Measurements from ENCODE around the gene SCN2A. TPM values are rescaled to one million over a fixed set of nuclear protein-coding genes. Genes with fewer than 3 reads are reported as not detected.
"Not testable (repeated sequence)": the region's sequence is repeated elsewhere in the genome, so short reads cannot be mapped to it uniquely, and the experiment has no call there.

The SCN2A gene
- total RNA-seq, 2 donors from 2014 or later = 0.12 TPM; not detected in 1

DNA sequence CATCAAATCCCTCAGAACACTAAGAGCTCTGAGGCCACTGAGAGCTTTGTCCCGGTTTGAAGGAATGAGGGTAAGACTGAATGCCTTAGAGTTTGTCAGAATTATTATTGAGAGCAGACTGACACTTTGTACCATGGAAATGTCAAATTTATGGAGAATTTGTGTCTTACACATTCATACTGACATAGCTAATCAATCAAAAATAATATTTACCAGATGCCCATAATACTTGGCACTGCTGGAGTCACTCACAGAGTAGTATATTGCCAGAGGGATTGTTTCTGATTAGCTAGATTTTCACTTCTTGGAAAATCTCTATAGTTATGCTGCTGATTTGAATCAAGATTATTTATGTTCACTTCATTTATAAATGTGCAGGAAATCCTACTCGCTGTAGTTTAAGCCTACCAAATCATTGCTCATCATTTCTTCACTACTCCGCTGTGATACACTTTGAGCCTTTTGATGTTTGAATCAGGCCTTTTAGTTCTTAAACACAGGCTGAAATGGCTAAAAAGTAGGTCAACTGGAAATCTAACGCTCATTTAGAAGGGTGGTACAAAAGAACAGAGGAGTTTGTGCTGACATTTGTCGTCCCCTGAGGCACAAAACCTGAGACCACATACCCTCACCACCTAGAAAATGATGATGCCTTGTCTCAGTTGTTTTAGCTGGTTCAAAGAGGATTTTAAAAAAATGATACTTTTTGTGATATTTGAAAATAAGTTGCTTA, 134.2 kb downstream of the SCN2A start:
- H3K36me3 Mint-ChIP-seq (ENCODE audit: insufficient read depth in 2 of 2) = no peaks in the 10 kb centered on the region
- no peak overlapping the region for H3K27ac Mint-ChIP-seq
- no peak for DNase-seq
- no peak for ATAC-seq (replicated peaks in 1 of 2)
- H3K27me3 Mint-ChIP-seq (ENCODE audit: low read depth) = no peaks in the 10 kb centered on the region
- no peaks in the 10 kb centered on the region for H3K9me3 Mint-ChIP-seq
- no peak overlapping the region for H3K4me3 Mint-ChIP-seq
- H3K4me1 Mint-ChIP-seq (ENCODE audit: low read depth) = no peaks in the 10 kb centered on the region

DNA sequence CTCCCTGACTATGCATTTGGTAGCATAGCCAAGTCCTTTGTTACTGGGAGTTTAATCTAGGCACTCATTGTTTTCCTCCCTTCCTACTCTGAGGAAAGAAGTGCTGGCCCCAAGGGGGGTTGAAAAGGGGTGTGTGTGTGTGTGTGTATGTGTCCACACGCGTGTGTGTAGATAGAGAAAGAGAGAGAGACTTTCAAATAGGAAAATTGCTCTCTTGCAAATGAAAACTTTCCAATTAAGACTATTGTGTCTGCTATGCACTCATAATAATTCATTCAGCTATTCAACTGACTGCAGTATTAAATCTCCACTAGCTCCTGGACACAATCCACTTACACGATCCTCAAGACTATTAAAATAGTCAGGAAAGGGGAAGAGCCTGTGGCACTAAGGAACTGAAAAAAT, 137.4 kb downstream of the SCN2A start:
- H3K27ac Mint-ChIP-seq = no peak overlapping the region
- no peaks in the 10 kb centered on the region for H3K4me1 Mint-ChIP-seq (ENCODE audit: low read depth)
- H3K27me3 Mint-ChIP-seq (ENCODE audit: low read depth) = no peaks in the 10 kb centered on the region
- no peak for DNase-seq
- no peak for ATAC-seq (replicated peaks in 1 of 2)
- no peaks in the 10 kb centered on the region for H3K9me3 Mint-ChIP-seq
- no peaks in the 10 kb centered on the region for H3K36me3 Mint-ChIP-seq (ENCODE audit: insufficient read depth in 2 of 2)
- no peak overlapping the region for H3K4me3 Mint-ChIP-seq

DNA sequence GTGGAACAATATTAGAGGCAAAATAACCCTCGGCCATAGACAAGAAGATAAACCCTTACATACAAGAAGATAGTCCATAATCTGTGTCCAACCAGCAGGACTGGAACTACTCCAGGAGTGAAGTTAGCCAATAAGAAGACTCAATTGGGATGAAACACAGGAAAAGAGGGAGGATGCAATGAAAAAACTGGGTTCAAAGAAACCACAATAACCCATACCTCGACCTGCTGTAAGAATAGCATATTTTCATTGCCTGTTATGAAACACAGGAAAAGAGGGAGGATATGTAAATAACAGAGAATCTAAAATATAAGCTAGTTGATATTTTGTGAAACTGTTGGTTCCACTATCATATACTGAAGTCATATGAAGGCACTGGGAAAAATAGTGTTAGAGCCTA, 143.1 kb downstream of the SCN2A start:
- Mint-ChIP-seq H3K4me1 (ENCODE audit: low read depth) (no peaks in the 10 kb centered on the region), H3K36me3 (ENCODE audit: insufficient read depth in 2 of 2) (no peaks in the 10 kb centered on the region), H3K4me3 (no peak overlapping the region), H3K27ac (no peak overlapping the region), H3K9me3 (no peaks in the 10 kb centered on the region), H3K27me3 (ENCODE audit: low read depth) (peaks cover 10% of the 10 kb centered on the region)
- ATAC-seq (replicated peaks in 1 of 2) (no peak), DNase-seq (no peak)

DNA sequence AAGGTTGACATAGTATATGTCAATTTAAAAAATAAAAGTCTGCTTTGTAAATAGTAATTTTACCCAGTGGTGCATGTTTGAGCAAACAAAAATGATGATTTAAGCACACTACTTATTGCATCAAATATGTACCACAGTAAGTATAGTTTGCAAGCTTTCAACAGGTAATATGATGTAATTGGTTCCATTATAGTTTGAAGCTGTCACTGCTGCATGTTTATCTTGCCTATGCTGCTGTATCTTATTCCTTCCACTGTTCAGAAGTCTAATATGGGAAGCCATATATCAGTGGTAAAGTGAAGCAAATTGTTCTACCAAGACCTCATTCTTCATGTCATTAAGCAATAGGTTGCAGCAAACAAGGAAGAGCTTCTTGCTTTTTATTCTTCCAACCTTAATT, 151.7 kb downstream of the SCN2A start:
- DNase-seq = no peak
- H3K4me3 Mint-ChIP-seq = no peak overlapping the region
- peaks cover 5% of the 10 kb centered on the region for H3K27me3 Mint-ChIP-seq (ENCODE audit: low read depth)
- H3K27ac Mint-ChIP-seq = no peak overlapping the region
- no peaks in the 10 kb centered on the region for H3K36me3 Mint-ChIP-seq (ENCODE audit: insufficient read depth in 2 of 2)
- H3K4me1 Mint-ChIP-seq (ENCODE audit: low read depth) = peaks cover 5% of the 10 kb centered on the region
- H3K9me3 Mint-ChIP-seq = no peaks in the 10 kb centered on the region
- ATAC-seq (replicated peaks in 1 of 2) = no peak

DNA sequence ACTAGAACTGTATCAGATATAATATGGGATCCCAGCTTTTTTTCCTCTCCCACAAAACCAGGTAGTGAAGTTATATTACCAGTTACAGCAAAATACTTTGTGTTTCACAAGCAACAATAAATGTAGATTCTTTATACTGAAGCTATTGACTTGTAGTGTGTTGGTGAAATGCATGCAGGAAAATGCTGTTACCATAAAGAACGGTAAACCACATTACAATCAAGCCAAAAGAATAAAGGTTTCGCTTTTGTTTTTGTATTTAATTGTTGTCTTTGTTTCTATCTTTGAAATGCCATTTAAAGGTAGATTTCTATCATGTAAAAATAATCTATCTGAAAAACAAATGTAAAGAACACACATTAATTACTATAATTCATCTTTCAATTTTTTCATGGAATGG, 152.6 kb downstream of the SCN2A start:
- no peak overlapping the region for H3K4me3 Mint-ChIP-seq

DNA sequence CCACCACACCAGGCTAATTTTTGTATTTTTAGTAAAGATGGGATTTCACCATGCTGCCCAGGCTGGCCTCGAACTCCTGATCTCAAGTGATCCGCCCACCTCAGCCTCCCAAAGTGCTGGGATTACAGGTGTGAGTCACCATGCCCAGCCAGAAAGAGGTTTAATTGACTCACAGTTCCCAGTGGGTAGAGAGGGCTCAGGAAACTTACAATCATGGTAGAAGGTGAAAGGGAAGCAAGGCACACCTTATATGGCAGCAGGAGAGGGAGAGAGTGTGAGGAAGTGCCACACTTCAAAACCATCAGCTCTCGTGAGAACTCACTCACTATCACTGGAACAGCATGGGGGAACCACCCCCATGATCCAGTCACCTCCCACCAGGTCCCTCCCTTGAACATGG, 159.4 kb downstream of the SCN2A start:
- peak in 1 of 2 donors; percentile 1 for DNase-seq

More for the DNA sequence above, 152.6 kb downstream of the SCN2A start:
- H3K27ac Mint-ChIP-seq = no peak overlapping the region
- H3K27me3 Mint-ChIP-seq (ENCODE audit: low read depth) = peaks cover 5% of the 10 kb centered on the region
- H3K36me3 Mint-ChIP-seq (ENCODE audit: insufficient read depth in 2 of 2) = no peaks in the 10 kb centered on the region
- no peak for ATAC-seq (replicated peaks in 1 of 2)
- no peak for DNase-seq
- no peaks in the 10 kb centered on the region for H3K9me3 Mint-ChIP-seq
- H3K4me1 Mint-ChIP-seq (ENCODE audit: low read depth) = peaks cover 5% of the 10 kb centered on the region

DNA sequence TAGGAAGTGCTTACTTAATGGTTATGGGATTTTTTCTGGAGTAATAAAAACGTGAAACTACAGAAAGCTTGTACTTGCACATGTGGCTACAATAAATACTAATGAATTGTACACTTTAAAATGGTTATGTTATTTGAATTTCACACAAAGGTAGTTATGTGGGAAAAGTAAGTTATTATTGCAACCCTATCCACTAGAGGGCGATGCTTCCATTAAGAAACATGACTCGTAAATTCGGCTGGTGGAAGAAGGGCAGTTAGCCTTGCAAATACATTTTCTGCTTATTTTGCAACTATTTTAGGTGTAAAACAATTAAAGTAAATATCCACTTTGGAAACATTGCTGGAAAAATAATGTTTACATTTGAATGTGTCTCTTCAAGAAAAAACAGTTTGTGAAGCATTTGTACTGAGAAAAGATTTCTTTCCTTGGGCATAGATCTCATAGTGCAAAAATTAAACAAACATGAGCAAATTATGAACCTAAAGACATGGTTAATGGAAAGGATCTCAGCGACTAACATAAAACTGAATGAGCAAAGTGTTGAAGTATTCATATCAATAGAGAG, 162.2 kb downstream of the SCN2A start:
- ATAC-seq (replicated peaks in 1 of 2) = no peak
- peak; percentile 9 to 27 for DNase-seq
- Mint-ChIP-seq H3K27ac (no peak overlapping the region), H3K27me3 (ENCODE audit: low read depth) (peaks cover 6% of the 10 kb centered on the region), H3K9me3 (no peaks in the 10 kb centered on the region), H3K4me3 (no peak overlapping the region), H3K36me3 (ENCODE audit: insufficient read depth in 2 of 2) (no peaks in the 10 kb centered on the region), H3K4me1 (ENCODE audit: low read depth) (peaks cover 5% of the 10 kb centered on the region)

More for the DNA sequence above, 159.4 kb downstream of the SCN2A start:
- H3K4me3 Mint-ChIP-seq; H3K4me1 Mint-ChIP-seq (ENCODE audit: low read depth); H3K36me3 Mint-ChIP-seq (ENCODE audit: insufficient read depth in 2 of 2); H3K9me3 Mint-ChIP-seq; H3K27ac Mint-ChIP-seq: not testable (repeated sequence)
- ATAC-seq (replicated peaks in 1 of 2) = peak; percentile 51 to 63
- peaks cover 11% of the 10 kb centered on the region for H3K27me3 Mint-ChIP-seq (ENCODE audit: low read depth)

DNA sequence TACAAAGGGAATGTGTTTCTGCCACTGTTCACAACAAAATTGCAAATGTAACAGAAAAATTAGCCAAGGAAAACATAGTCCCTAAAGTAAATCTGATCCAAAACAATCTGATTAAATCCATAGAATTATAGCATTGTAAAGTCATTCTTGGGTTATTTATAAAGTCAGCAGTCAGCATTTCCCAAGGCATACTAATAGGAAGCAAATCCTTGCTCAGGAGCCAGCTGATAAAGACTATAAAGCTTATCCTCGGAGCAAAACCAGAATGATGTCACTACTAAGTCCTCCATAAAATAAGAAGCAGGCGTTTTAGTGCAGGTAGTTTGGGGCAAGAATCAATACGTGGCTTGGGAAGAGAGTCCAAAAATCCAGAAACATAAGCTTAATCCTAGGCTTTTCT, 162.9 kb downstream of the SCN2A start:
- Mint-ChIP-seq H3K9me3 (no peaks in the 10 kb centered on the region), H3K4me3 (no peak overlapping the region), H3K4me1 (ENCODE audit: low read depth) (peaks cover 5% of the 10 kb centered on the region), H3K27ac (no peak overlapping the region), H3K27me3 (ENCODE audit: low read depth) (peaks cover 6% of the 10 kb centered on the region), H3K36me3 (ENCODE audit: insufficient read depth in 2 of 2) (no peaks in the 10 kb centered on the region)
- DNase-seq (no peak), ATAC-seq (replicated peaks in 1 of 2) (no peak)

DNA sequence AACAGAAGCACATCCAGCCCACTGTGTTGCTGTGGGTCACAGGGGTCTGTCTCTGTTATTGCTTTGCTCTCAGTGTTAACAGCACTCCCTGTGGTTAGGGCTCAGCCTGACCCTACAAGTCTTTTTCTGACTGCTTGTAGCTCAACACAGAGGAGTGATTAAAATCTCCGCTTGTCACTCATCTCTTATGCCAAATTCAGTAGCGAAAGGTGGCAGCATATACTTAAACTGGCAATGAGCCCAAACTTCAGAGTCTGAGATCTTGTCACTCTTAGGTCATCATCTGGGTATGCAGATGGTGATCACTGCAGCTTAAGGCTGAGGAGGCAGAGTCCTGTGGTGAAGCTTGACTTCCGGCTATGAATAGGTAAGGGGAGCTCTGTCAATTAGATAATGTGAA, 167.0 kb downstream of the SCN2A start:
- Mint-ChIP-seq H3K27ac (no peak overlapping the region), H3K4me3 (no peak overlapping the region), H3K9me3 (no peaks in the 10 kb centered on the region), H3K27me3 (ENCODE audit: low read depth) (peaks cover 6% of the 10 kb centered on the region), H3K36me3 (ENCODE audit: insufficient read depth in 2 of 2) (no peaks in the 10 kb centered on the region), H3K4me1 (ENCODE audit: low read depth) (no peaks in the 10 kb centered on the region)
- peak in 1 of 2 donors; percentile 25 for ATAC-seq (replicated peaks in 1 of 2)
- DNase-seq = no peak

DNA sequence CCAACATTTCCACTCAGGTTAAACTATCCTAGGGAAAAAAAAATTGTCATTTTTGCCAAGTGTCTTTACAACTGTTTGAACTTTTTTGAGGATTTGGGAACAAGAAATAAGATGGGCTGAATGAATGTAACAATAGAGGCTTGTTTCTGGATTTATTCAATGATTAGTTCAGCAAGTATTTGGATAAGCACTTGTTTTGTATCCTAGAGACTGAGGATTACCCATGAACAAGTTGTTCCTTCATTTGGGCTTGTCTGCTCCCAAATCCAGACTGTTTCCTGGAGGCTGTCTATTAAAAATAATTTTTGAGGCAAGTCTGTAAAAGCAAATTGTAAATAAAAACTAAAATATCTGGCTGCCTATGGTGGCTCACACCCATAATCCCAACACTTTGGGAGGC, 168.3 kb downstream of the SCN2A start:
- no peak for DNase-seq
- Mint-ChIP-seq H3K27me3 (ENCODE audit: low read depth) (no peaks in the 10 kb centered on the region), H3K4me1 (ENCODE audit: low read depth) (no peaks in the 10 kb centered on the region), H3K4me3 (no peak overlapping the region), H3K27ac (no peak overlapping the region), H3K36me3 (ENCODE audit: insufficient read depth in 2 of 2) (no peaks in the 10 kb centered on the region), H3K9me3 (no peaks in the 10 kb centered on the region)
- no peak for ATAC-seq (replicated peaks in 1 of 2)

DNA sequence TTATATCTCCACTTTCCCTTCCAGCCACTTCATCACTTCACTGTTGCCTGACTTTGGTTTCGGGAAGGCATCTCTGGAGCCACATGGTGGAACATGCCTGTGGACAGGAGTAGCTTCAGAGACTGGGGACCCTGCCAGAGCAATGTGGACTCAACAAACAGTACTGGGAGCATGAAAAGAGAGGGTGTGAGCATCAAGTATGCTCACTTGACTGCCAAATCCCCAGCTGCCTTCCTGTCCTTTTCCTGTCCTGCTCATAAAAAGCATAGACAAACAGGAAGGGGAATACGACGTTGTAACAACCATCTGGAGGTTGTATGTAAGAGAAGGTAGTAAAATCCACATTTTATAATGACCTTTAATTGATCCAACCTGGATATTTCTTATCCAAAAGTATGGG, 169.0 kb downstream of the SCN2A start:
- Mint-ChIP-seq H3K36me3 (ENCODE audit: insufficient read depth in 2 of 2) (no peaks in the 10 kb centered on the region), H3K4me1 (ENCODE audit: low read depth) (no peaks in the 10 kb centered on the region), H3K4me3 (no peak overlapping the region), H3K27ac (no peak overlapping the region), H3K27me3 (ENCODE audit: low read depth) (no peaks in the 10 kb centered on the region), H3K9me3 (no peaks in the 10 kb centered on the region)
- DNase-seq (no peak), ATAC-seq (replicated peaks in 1 of 2) (no peak)

DNA sequence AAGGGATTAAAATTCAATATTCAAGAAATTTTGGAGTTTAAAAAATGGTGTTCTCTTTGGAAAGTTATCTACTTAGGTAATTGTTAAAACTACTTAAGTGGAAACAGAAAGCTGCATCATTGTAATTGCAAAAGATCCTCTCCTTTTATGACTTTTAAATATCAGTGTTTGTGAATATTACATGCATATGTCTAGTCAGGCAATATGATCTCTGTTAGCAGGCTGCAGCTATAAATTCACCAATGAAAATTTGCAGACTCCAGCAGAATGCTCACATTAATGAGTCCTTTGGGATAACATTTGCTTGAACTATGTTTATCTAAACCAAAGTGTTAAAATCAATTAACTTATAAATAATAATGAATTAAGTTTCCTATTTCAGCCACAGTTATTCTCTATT, 171.1 kb downstream of the SCN2A start:
- H3K36me3 Mint-ChIP-seq (ENCODE audit: insufficient read depth in 2 of 2) = no peaks in the 10 kb centered on the region
- ATAC-seq (replicated peaks in 1 of 2) = no peak
- H3K9me3 Mint-ChIP-seq = no peaks in the 10 kb centered on the region
- no peak for DNase-seq
- H3K4me3 Mint-ChIP-seq = no peak overlapping the region
- H3K27ac Mint-ChIP-seq = no peak overlapping the region
- no peaks in the 10 kb centered on the region for H3K27me3 Mint-ChIP-seq (ENCODE audit: low read depth)
- no peaks in the 10 kb centered on the region for H3K4me1 Mint-ChIP-seq (ENCODE audit: low read depth)

DNA sequence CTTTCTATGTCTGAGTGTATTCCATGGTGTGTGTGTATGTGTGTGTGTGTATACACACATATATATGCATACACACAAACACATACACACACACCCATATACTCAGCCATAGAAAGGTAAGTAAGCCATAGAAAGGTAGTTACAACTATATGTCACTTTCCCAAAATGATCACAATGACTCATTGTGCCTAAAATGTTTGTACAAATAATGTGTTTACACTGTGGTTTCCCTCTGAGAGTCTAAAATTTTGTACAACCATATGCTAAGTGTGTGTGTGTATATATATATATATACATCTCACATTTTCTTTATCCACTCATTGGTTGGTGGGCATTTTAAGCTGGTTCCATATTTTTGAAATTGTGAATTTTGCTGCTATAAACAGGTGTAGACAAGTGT, 175.0 kb downstream of the SCN2A start:
- Mint-ChIP-seq H3K27ac (no peak overlapping the region), H3K36me3 (ENCODE audit: insufficient read depth in 2 of 2) (peaks cover 0 to 2% of the 10 kb centered on the region in 2 donors), H3K27me3 (ENCODE audit: low read depth) (peaks cover 13% of the 10 kb centered on the region), H3K9me3 (peaks cover 2 to 6% of the 10 kb centered on the region in 2 donors), H3K4me1 (ENCODE audit: low read depth) (no peaks in the 10 kb centered on the region), H3K4me3 (no peak overlapping the region)
- DNase-seq = no peak
- no peak for ATAC-seq (replicated peaks in 1 of 2)

DNA sequence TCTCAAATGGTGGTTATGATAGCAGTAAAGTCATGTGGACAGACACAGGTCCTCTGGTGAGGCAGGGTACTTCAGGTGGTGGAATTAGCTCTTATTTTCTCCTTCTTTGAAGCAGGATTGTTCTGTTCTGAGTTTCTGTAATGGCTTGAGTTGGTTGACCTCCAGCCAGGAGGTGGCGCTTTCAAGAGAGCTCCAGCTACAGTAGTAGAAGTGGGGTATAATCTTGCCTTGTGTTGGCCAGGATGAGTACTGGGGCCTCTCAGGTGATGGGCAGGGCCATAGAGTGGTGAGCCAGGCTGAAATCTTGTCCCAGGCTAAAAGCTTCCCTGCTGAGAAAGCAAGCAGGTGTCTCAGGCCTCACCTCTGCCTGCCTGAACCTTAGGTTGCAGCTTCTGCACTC, 177.8 kb downstream of the SCN2A start:
- Mint-ChIP-seq H3K4me1 (ENCODE audit: low read depth) (no peaks in the 10 kb centered on the region), H3K9me3 (peaks cover 2 to 6% of the 10 kb centered on the region in 2 donors), H3K36me3 (ENCODE audit: insufficient read depth in 2 of 2) (peaks cover 0 to 2% of the 10 kb centered on the region in 2 donors), H3K4me3 (no peak overlapping the region), H3K27ac (no peak overlapping the region), H3K27me3 (ENCODE audit: low read depth) (peaks cover 13% of the 10 kb centered on the region)
- DNase-seq = no peak
- no peak for ATAC-seq (replicated peaks in 1 of 2)

All from activated T-cell treated with anti-CD3 and anti-CD28 coated beads, Interleukin-2, amount 50 U/mL, for 72 hours (primary cell).